ENCODE results near the gene LRP3. TPM values are rescaled to one million over a fixed set of nuclear protein-coding genes. Genes with fewer than 3 reads are reported as not detected.

LRP3 gene
- polyA plus RNA-seq, 3 donors: 1.4 to 11.9 (median 4.1) TPM

DNA sequence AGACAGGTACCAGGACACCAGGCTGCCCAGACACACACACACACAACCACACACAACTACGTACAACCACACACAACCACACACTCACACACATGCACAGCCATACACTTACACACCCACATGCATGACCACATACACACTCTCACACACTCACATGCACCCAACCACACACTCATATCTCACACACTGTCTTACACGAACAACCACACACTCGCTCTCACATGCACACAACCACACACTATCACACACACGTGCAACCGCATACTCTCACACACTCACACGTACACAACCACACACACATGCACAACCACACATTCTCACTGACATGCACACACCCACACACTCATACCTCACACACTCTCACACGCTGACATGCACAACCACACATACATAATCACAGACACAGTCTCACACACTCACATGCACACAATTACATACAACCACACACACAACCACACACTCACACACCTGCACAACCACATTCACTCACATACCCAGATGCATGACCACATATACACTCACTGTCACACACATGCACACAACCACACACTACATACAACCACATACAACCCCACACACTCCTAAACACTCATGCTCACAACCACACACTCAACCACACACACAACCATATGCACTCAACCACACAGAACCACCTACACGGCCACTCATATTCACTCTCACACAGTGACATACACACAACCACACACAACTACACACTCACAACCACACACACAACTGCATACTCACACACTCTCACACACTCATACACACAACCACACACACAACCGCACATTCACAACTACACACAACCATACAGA, 39.1 kb downstream of the LRP3 start:
- peaks cover 6% of the 10 kb centered on the region for H3K4me1 Mint-ChIP-seq
- H3K27me3 Mint-ChIP-seq (ENCODE audit: low read depth in 3 of 3): peaks cover 3 to 9% (median 9%) of the 10 kb centered on the region in 3 donors
- Histone ChIP-seq H3K27ac (ENCODE audit: low read depth in 1 of 2, low read length in 2 of 2) (no peak overlapping the region), H3K4me3 (replicated peaks in 1 of 3; ENCODE audit: low read depth in 2 of 3, low read length in 3 of 3) (no peak overlapping the region), H2AFZ (ENCODE audit: insufficient read depth, low read depth, low read length, poor library complexity, severe bottlenecking) (no peak overlapping the region), H3K9me3 (replicated peaks in 1 of 2; ENCODE audit: control insufficient read depth in 1 of 2, insufficient read depth in 1 of 2, low read length in 2 of 2) (peaks cover 7 to 12% of the 10 kb centered on the region in 2 donors), H3K4me2 (replicated peaks; ENCODE audit: extremely low read depth, low read length, poor library complexity, severe bottlenecking) (no peak overlapping the region), H3K4me1 (ENCODE audit: control insufficient read depth in 1 of 2, insufficient read depth in 2 of 2, low read length in 2 of 2) (peaks cover 23 to 37% of the 10 kb centered on the region in 2 donors), H3K36me3 (replicated peaks in 1 of 2; ENCODE audit: control insufficient read depth in 1 of 2, insufficient read depth in 2 of 2, low read length in 2 of 2) (no peaks in the 10 kb centered on the region), H4K20me1 (ENCODE audit: insufficient read depth, low read length) (no peaks in the 10 kb centered on the region), H3K79me2 (ENCODE audit: insufficient read depth, low read length) (no peaks in the 10 kb centered on the region), H3K27me3 (ENCODE audit: control insufficient read depth in 2 of 2, insufficient read depth in 2 of 2, low read length in 2 of 2) (peaks cover 0 to 6% of the 10 kb centered on the region in 2 donors), H3K9ac (ENCODE audit: insufficient read depth, low read length, poor library complexity, severe bottlenecking) (no peak overlapping the region)
- no peak overlapping the region for H3K4me3 Mint-ChIP-seq
- peaks cover 5 to 14% (median 11%) of the 10 kb centered on the region in 7 donors for H3K9me3 Mint-ChIP-seq
- WGBS (ENCODE audit: insufficient coverage): 98% methylated on average over 9 of the region's 9 CpGs
- no peak overlapping the region for H3K27ac Mint-ChIP-seq
- TF ChIP-seq, protein P1, sequence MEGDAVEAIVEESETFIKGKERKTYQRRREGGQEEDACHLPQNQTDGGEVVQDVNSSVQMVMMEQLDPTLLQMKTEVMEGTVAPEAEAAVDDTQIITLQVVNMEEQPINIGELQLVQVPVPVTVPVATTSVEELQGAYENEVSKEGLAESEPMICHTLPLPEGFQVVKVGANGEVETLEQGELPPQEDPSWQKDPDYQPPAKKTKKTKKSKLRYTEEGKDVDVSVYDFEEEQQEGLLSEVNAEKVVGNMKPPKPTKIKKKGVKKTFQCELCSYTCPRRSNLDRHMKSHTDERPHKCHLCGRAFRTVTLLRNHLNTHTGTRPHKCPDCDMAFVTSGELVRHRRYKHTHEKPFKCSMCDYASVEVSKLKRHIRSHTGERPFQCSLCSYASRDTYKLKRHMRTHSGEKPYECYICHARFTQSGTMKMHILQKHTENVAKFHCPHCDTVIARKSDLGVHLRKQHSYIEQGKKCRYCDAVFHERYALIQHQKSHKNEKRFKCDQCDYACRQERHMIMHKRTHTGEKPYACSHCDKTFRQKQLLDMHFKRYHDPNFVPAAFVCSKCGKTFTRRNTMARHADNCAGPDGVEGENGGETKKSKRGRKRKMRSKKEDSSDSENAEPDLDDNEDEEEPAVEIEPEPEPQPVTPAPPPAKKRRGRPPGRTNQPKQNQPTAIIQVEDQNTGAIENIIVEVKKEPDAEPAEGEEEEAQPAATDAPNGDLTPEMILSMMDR (IDR thresholded peaks at IDR 0.05): no peak
- peaks cover 0 to 5% of the 10 kb centered on the region in 2 donors for H3K36me3 Mint-ChIP-seq
- intact Hi-C loops (cut with micrococcal nuclease): no loop called here
- DNase-seq: no peak

DNA sequence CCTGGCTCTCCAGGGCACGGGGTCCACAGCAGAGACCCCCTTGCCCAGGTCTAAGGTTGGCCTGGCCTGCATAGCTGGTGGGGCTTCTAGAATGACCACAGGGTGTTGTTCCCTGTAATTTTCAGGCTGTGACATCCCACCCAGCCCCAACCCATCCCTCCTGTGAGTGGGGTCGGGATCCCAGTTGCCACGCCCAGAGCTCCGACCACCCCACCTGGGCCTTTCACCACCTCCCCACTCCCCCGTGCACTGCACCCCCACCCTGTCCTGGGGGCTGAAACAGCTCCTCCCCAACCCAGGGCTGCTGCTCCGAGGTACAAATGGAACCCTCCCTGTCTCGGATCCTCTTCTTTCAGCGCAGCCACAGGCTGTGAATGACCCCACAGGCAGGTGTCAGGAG, 40.0 kb downstream of the LRP3 start:
- Mint-ChIP-seq H3K4me3 (no peak overlapping the region), H3K27ac (no peak overlapping the region)
- TF ChIP-seq, protein P1 (IDR thresholded peaks at IDR 0.05): no peak

More for the DNA sequence above, 40.0 kb downstream of the LRP3 start:
- Mint-ChIP-seq H3K36me3 (no peaks in the 10 kb centered on the region), H3K27me3 (ENCODE audit: low read depth in 3 of 3) (peaks cover under 1 to 3% (median 2%) of the 10 kb centered on the region in 3 donors), H3K9me3 (peaks cover 0 to 6% (median 3%) of the 10 kb centered on the region in 7 donors), H3K4me1 (peaks cover 6% of the 10 kb centered on the region)
- Histone ChIP-seq H3K4me2 (replicated peaks; ENCODE audit: extremely low read depth, low read length, poor library complexity, severe bottlenecking) (no peak overlapping the region), H3K36me3 (replicated peaks in 1 of 2; ENCODE audit: control insufficient read depth in 1 of 2, insufficient read depth in 2 of 2, low read length in 2 of 2) (no peaks in the 10 kb centered on the region), H2AFZ (ENCODE audit: insufficient read depth, low read depth, low read length, poor library complexity, severe bottlenecking) (no peak overlapping the region), H3K9me3 (replicated peaks in 1 of 2; ENCODE audit: control insufficient read depth in 1 of 2, insufficient read depth in 1 of 2, low read length in 2 of 2) (peaks cover 5% of the 10 kb centered on the region in 2 donors), H3K79me2 (ENCODE audit: insufficient read depth, low read length) (no peaks in the 10 kb centered on the region), H3K27ac (ENCODE audit: low read depth in 1 of 2, low read length in 2 of 2) (no peak overlapping the region), H4K20me1 (ENCODE audit: insufficient read depth, low read length) (no peaks in the 10 kb centered on the region), H3K4me3 (replicated peaks in 1 of 3; ENCODE audit: low read depth in 2 of 3, low read length in 3 of 3) (no peak overlapping the region), H3K27me3 (ENCODE audit: control insufficient read depth in 2 of 2, insufficient read depth in 2 of 2, low read length in 2 of 2) (no peaks in the 10 kb centered on the region), H3K4me1 (ENCODE audit: control insufficient read depth in 1 of 2, insufficient read depth in 2 of 2, low read length in 2 of 2) (peaks cover 23 to 37% of the 10 kb centered on the region in 2 donors), H3K9ac (ENCODE audit: insufficient read depth, low read length, poor library complexity, severe bottlenecking) (no peak overlapping the region)
- intact Hi-C loops (cut with micrococcal nuclease): no loop called here
- DNase-seq: no peak
- 100% methylated on average over 5 of the region's 8 CpGs for WGBS (ENCODE audit: insufficient coverage)

Data from CD14-positive monocyte (primary cell).